ENCODE data around the gene CACNB1.

CACNB1 gene

DNA sequence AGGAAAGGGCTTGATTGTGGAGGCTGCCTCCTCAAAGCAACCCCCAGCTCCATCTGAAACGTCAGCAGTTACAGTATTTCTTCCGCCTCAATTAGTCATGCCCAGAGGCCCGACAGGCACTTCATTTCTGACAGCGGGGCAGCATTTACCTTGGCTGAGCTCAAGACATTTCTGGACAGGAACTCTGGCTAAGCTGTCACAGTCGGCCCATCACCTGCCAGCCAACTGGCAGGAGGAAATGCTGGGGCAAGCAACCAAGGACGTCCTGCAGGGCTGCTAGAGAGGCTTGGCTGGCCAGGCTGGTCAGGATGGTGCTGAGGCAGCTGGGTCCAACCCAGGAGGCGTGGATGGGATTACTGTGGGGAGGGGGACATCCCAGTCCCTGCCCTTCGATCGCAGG is 73.8 kb downstream of the CACNB1 start:
- DNase-seq (ENCODE audit: low spot score): no peak

Data from AG20443 (cell line).